AML-193 (cell line): ENCODE data around the gene FAAP100.

Experiments
- DNase-seq, 2 experiments: peaks; one replicate each; lab custom pipeline; 2025; lab: John Stamatoyannopoulos, UW

FAAP100 gene

DNA sequence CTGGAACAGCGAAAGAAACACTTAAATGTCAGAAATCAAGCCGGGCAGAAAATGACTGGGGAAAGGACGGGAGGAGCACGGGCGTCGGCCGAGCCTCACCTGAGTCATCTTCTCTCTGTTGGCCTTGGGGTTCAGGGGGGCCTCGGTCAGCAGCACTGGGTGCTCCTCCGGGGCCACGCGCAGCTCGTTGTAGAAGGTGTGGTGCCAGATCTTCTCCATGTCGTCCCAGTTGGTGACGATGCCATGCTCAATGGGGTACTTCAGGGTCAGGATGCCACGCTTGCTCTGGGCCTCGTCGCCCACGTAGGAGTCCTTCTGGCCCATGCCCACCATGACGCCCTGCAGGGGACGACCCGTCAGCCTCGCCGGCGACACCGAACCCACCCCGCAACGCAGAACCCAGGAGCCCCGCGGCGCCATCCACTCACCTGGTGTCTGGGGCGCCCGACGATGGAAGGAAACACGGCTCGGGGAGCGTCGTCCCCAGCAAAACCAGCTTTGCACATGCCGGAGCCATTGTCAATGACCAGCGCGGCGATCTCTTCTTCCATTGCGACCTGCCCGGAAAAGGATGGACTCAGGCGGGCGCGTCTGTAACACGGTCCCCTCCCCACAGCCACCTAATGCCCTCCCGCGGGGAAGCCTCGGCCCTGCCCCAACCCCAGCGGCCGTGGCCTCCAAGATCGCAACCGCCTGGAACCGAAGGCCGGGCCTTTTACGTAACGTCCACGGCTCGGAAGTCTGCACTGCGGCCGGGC is 40.2 kb downstream of the FAAP100 start:
- peak in 1 of 2 experiments; percentile 42 for DNase-seq

DNA sequence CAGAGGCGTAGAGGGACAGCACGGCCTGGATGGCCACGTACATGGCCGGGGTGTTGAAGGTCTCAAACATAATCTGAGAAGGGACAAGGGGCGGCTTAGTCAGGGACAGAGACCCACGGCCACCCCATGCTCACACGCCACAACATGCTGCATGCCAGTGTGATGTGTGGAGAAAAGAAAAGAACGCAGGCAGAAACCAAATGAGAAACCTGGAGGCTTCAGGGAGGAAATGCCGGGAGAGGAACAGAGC is 40.7 kb downstream of the FAAP100 start:
- no peak for DNase-seq

DNA sequence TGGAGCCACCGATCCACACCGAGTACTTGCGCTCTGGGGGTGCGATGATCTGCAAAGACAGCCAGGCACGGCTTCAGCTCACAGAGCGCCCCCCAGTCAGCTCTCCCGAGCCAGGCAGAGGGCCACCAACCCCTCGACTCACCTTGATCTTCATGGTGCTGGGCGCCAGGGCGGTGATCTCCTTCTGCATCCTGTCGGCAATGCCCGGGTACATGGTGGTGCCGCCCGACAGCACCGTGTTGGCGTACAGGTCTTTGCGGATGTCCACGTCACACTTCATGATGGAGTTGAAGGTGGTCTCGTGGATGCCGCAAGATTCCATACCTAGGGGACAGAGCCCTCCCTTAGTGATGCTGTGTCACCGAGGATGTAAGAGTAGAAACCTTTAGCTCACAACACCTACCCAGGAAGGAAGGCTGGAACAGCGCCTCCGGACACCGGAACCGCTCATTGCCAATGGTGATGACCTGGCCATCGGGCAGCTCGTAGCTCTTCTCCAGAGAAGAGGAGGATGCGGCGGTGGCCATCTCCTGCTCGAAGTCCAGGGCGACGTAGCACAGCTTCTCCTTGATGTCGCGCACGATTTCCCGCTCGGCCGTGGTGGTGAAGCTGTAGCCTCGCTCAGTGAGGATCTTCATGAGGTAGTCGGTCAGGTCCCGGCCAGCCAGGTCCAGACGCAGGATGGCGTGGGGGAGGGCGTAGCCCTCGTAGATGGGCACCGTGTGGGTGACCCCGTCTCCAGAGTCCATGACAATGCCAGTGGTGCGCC is 41.2 kb downstream of the FAAP100 start:
- no peak for DNase-seq

DNA sequence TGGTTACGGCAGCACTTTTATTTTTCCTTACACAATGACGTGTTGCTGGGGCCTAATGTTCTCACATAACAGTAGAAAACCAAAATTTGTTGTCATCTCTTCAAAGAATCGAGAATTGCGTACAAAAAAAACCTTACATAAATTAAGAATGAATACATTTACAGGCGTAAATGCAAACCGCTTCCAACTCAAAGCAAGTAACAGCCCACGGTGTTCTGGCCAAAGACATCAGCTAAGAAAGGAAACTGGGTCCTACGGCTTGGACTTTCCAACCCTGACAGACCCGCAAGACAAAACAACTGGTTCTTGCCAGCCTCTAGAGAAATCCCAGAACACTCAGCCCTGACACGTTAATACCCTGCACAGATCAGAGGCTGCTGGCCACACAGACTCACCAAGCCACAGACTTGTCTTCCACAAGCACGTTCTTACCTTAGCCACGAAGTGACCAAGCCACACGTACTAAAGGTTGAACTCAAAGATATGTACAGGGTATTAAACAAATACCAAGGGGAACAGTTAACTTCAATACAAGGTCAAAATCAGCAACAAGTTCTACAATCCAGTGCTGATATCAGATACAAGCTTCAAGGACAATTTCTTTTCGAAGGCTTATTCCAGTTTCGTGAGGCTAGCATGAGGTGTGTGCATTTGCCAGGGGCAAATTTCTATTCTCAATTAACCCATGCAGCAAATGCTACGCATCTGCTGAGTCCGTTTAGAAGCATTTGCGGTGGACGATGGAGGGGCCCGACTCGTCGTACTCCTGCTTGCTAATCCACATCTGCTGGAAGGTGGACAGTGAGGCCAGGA is 42.0 kb downstream of the FAAP100 start:
- DNase-seq: no peak

DNA sequence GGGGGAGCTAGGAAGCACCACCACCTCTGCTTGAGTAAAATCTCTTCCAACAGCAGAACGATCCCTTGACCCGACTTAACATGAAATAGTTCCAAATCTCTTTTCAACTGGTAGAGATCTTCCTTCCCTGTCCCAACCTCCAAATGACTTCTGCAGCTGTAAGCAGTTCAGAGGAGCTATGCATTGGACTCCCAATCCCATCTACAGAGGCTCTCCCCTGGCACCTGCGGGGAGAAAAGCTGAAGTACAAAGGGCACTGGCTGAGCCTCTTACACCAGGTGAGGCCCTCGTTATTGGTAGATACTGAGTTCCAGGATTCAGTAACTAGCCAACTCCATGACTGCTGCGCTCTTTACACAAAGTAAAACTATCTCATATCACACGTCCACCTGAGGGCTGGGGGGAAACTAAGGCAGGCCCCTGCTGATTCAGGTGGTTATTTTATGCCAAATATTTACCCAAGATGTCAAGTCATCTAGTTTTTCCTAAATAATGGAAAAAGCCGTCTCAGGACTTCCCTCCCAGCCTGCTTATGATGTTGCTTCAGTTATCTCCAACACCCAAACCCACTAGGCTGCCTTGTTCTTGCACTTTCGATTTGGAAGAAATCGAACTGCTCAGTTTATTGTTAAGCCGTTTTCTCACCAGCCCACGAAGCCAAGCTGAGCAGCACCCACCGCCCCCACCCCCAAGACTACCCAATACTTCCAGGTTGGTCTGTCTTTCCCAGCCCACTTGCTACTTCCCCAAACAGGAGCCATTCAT is 42.8 kb downstream of the FAAP100 start:
- DNase-seq: peak; percentile 39 to 58

DNA sequence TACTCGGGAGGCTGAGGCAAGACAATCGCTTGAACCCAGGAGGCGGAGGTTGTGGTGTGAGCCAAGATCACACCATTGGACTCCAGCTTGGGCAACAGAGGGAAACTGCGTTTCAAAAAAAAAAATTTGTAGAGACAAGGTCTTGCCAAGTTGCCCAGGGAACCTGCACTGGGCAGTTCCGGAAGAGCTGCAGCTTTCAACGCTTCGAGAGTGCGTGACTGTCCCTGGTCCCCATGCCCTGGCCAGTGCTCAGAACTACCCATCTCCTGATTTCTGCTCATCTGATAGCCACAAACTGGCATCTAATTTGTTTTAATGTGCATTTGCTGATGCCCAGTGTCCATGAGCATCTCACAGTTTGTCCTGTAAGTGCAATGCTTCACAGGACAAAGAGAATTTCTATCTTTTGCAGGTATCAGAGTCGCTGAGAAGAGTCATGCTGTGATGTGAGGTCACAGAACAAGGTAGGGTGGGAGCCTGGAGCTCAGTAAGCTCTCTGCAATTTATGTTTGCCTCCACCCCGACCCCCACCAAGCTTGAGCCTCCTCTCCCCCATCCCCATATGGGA is 43.4 kb downstream of the FAAP100 start:
- peak in 1 of 2 experiments; percentile 13 for DNase-seq

DNA sequence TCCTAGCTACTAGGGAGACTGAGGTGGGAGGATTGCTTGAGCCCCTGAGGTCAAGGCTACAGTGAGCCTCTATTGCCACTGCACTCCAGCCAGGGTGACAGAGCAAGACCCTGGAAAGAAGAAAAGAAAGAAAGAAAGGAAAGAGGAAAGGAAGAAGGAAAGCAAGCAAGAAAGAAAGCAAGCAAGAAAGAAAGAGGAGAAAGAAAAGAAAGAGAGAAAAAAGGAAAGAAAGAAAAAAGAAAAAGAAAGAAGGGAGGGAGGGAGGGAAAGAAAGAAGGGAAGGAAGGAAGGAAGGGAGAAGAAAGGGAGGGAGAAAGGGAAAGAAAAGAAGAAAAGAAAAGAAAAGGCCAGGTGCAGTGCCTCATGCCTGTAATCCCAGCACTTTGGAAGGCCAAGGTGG is 48.5 kb downstream of the FAAP100 start:
- DNase-seq: no peak

DNA sequence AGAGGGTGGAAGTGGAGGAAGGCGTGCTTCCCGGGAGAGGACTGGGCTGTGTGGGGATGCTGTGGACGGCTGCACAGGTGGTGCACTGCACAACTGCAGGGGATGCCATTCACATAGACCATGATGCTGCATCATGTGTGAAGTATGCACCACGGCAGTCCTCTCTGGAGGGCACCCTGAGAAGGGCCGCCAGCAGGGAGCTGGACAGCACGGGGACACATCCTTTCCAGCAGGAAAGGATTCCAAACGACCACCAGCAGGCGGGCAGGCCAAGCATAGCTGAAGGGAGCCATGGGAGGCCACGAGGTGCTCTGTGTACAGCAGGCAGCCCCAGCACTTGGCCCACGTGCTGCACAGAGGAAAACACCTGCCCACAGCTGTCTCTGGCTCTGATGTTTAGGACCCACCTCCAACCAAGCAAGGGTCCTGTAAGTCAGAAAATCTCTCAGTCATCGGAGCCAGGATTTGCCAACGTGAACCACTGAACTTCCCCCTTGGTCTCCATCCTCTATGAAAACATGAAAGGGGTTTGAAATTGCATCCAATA is 49.6 kb downstream of the FAAP100 start:
- no peak for DNase-seq

DNA sequence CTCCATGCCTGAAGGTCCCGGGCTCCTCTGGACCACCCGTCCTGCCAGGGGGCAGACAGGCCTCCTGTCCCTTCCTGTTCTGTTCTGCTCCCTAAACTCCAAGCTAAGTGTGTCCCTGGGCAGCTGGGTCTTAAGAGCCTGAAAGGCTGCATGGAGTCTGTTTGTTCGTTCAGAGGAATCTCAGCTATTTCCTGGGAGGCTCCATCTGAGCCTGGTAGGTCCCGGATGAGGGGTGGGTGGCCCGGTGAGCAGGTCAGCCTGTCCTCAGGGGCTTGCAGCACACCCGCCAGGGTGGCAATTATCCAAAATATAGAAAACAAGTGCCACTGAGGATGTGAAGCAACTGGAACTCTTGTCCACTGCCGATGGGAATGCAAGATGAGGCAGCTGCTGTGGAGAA is 52.1 kb downstream of the FAAP100 start:
- no peak for DNase-seq

DNA sequence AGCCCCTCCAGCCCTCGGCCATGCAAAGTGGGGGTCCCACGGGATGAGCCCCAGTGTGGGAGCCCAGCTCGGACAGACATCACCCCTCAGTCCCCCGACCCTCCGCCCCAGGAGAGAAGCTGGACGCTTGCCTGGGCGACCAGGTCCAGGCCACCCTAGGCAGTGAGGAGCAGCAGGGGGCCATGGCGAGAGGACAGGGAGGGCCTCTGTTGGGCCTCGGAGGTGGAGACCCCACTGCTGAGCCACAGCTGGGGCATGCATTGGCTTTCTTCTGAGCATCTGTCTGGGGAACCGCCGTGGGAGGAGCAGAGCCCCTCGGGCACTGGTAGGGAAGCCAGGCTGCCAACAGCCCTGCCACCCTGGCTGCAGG is 52.6 kb downstream of the FAAP100 start:
- DNase-seq: no peak

DNA sequence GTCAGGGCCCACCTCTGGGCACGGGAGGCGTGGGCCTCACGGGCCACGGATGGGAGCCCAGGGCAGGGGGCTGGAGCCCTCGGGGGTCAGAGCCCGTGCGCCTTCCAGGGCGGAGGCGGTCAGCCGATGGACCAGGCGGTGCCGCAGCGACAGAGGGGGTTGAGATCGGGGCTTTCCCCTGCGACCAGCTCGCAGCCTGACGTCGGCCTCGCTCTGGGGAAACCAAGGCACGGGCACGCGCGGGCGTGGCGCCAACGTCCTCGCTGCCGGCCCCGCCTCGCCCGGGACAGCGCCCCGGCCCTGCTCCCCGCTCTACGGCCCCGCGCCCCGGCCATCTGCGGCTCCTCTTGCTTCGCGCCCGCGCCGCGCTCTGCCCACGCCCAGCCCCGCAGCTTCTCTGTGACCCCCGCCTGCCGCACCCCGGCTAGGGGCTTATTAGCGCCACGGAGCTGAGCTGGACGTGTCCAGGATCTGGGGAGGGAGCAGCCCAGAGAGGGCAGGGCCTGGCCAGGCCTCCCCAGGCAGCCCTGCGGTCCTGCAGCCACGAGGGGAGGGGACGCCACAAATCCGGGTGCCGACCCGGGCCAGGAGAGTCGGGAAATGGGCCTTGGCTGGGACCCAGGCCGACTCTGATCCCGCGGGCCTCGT is 53.1 kb downstream of the FAAP100 start:
- DNase-seq: no peak

DNA sequence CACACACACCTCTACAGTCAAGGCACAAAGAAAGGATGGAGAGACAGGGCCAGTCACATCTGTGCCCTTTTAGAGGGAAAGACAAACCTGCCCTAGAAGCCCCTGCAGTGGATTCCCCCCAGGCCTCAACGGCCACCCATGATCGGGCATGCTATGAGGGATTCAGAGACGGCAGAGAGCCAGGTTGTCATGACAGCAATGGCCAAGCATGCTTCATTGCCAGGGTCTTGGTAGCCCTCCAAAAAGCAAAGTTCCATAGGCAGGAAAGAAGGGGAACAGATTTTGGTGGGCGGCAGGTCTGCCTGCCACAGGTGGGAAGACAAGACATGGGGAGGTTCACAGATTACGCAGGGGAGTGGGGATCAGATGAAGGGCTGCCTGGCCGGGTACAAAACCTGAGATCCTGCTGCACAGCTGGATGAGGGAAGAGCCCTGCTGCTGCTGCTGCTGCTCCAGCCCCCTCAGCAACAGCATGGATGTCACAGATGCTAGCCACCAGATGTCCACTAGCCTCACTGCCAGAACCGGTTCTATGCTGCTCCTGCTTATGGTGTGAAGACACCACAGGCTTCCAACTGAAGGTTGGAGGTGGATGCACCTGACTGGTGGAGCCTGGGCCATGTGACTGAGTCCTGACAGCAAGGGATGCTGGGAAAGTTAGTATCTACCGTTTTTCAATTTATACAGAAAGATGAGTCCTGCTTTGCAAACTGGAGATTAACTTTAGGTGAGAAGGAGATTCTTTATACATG is 57.4 kb downstream of the FAAP100 start:
- DNase-seq: no peak

DNA sequence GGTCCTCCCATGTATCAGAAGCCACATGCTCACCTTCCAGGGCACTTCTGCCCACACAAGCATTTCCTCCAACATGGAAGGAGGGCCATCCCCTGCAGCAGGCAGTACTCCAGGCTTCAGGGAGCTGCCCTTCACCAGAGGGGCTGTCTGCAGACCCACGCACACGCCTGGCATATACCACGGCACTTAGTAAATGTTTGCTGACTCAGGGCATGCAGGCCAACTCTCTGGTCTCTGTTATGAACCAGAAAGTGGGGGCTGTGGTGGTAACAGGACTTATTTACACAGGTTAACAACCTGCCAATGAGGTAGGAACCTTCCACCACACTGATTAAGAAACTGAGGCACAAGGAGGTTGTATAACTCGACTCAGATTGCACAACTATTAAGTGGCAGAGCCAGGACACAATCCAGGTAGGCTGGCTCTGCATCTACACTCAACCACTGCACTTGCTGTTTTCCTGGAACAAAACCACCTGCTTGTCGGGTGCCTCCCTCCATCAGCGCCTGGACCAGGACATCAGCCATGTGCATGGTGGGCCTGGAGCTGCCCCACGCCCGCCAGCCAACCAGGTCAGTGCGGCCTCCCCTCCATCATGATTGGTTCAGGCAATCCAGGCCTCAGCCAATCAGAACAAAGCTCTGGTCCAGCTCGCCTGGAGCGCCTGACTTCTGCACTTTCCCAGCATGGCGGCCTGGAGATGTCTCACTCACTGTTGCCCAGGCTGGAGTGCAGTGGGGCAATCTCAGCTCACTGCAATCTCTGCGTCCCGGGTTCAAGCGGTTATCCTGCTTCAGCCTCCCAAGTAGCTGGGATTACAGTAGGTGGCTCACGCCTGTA is 58.7 kb downstream of the FAAP100 start:
- DNase-seq: no peak

DNA sequence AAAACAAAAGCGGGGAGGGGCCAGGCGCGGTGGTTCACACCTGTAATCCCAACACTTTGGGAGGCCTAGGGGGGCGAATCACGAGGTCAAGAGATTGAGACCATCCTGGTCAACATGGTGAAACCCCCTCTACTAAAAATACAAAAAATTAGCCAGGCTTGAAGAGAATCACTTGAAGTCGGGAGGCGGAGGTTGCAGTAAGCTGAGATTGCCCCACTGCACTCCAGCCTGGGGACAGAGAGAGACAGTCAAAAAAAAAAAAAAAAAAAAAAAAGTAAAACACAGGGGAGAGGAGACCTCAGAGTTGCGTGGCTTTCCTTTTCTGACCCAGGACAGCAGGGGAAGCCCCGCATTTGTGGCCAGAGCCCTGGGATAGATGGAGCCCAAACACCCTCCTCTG is 59.4 kb downstream of the FAAP100 start:
- no peak for DNase-seq

DNA sequence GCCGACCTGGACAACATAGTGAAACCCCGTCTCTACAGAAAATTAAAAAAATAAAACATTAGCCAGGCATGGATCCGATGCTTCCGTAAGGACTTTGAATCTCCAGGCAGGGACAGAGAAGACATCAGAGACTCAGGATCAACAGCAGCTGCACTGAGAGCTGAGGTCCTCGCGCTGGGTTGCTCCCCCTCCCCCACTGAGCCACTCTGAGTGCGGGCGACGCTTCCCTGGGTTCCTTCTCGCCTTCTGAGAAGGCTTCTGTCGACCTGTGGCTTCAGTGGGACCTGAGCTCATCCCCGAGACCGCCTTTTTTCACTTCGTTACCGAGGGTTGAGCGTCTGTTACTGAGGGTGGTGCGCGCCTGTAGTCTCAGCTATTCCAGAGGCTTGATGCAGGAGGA is 60.0 kb downstream of the FAAP100 start:
- DNase-seq: no peak

DNA sequence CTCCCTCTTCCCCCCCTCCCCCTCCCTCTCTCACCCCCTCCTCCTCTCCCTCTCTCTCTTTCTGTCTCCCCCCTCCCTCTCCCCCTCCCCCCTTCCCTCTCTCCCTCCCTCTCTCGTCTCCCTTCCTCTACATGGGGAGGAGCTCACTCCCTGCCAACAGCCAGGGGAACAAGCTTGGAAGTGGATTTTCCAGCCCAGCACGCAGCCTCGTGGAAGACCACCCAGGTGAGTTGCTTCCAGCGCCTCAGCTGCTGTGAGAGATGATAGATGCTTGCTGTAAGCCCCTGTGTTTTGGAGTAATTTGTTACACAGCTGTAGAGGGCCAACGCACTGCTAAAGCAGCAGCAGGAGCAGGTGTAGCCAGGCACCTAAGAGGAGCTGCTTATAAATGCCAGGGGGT is 60.4 kb downstream of the FAAP100 start:
- no peak for DNase-seq

DNA sequence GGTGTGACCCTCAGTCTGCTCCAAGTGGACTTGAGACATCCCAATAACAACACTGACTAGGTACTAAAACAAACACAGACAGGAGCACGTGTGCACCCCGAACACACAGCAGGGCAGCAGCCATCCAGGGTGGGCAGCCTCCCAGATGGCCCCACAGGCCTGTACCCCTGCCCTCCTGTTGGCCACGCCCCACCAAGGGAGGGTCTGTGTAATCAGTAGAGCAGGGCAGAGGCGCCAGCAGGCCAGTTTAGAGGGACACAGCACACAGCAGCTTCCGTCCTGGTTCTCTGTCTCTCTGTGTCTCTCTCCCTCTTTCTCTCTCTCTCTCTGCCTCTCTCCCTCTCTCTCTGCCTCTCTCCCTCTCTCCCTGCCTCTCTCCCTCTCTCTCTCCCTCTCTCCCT is 61.0 kb downstream of the FAAP100 start:
- DNase-seq: no peak

DNA sequence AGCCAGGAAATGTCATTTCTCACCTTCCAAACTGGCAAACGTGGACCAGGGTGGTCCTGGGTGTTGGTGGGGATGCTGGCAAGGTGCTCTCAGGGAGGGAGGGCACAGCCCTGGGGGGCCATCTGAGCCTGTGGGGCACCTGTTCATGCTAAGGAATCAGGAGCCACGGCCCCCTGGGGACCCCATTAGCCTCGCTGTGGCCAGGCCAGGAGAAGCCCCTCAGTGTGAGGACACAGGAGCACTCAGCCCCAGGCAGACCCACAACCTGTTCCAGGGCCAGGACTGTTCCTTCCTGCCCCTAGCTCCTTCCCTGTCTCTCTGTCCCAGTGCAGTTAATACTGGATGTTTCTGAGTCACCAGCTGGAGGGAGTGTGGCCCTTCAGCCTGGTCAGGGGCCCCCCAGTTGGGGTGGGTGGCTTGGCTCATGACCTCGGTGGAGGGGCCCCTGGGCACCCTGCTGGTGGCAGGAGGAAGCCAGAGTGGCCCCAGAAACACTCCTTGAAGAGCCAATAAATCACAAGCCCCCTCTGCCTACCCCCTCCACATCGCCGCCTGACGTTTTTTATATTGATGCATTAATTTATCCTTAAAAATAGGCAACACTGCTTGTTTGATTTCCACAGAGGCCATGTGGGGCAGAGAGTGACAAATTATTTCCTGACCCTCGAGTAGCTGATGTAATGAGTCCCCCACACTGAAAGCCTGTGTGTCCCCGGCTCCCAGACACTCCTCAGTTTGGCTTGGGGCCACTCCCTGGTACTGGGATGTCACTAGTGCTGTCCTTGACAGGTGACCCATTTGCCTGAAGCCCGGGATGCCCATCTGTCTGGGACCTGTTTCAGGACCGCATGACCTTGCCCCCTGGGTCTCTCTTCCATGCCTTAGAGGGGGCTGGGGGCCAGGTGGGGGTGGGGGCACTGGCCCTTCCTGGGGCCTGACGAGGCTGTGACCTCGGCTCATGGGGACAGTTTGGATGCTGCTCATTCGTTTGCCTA is 61.9 kb downstream of the FAAP100 start:
- no peak for DNase-seq
